Non-pigmented ciliary epithelial cell (primary cell): ENCODE results near the gene EML6.
"Not testable (repeated sequence)": the region's sequence is repeated elsewhere in the genome, so short reads cannot be mapped to it uniquely, and the experiment has no call there.

Experiments
- DNase-seq: peaks from one replicate; pipeline ENCODE4 v3.0.0-alpha.2; 2010; ENCODE audit warnings: low read depth

EML6 gene

GRCh38 chr2:54723131-54723995, at the start of gene EML6:
Gene EML6 (plus strand): TSS chr2:54723662. CDS start chr2:54725062, 1,400 bp downstream.
- DNase-seq: peak; percentile 93

- no peak for DNase-seq
Observed at GRCh38 chr2:54675281-54675680, 48.2 kb upstream of the EML6 start.

DNA sequence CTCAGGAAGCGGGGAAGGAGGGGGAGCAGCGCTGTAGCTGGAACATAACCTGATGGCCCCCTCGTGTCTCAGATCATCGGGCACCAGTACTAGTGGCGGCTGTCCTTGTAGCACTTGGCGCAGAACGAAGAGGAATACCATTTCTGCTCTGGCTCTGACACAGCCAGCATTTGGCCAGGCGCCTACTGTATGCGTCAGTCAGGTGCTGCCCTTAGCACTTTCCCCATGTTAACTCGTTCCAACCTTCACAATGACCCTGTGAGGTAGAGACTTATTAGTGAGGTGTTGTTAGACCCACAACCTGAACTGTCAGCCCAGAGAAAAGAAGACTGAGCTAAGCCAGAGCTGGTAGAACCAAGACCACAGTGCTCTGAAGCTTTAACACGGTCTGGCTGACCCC, 47.7 kb upstream of the EML6 start:
- DNase-seq: no peak

DNA sequence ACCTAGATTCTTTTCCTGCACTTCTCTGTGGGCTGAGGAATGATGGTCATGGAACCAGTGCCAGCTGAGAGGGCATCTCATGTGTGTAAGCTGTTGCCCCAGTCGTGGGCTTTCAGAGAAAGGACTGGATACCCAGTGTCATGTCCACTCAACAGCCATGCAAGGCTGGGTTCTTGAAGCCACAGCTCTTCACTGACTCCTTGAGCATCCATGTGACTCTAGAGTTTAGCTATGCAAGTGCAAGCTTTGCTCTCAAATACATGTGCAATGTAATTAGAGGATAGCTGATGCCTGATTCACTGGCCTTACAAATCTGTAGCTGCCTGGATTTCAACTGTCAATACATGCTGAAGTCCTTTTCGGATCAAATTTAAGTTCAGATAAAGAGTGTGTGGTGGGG, 46.8 kb upstream of the EML6 start:
- no peak for DNase-seq

- no peak for DNase-seq
Observed at GRCh38 chr2:54677476-54678265, 45.8 kb upstream of the EML6 start.

DNA sequence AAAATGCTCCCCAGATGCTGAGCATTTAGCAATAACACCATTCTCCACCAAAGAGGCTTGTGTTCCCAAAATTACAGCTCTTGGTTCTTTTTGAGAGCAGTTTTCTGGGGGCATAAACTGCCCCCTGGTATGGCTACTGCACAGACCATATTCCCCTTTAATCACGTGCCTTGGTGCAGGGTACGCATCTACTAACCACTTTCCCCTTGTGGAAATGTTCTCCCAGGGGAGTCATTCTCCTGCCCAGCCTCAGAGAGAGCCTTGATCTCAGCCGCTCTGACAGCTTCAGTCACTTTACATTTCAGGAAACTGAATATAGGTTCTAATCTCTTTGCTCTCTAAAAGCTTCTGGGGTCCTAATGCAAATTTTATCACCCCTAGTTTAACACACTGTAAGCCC, 44.7 kb upstream of the EML6 start:
- no peak for DNase-seq

DNA sequence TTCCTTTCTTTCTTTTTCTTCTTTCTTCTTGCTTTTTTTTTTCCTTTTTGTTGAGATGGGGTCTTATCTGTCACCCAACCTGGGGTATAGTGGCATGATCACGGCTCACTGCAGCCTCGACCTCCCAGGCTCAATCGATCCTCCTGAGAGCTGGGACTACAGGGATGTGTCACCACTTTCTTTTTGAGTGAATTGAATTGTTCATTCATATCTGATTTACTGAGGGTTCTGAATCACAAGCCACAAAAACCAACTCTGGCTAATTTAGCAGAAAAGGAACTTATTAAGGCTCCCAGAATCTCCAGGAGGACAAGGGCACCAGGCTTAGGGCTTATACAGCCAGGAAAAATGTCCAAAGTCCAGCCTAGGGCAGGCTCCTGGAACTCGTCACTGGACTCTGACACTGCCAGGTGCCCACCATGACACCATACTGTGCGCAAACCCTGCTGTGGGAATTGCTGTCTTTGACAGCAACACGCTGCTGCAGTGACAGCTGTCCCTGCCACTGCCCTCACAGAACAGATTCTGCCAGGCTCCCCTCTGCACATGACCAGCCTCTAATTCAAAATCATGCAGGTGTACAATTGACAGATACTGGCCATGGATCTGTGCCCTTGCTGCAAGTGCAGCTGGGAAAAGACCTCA, 42.9 kb upstream of the EML6 start:
- DNase-seq: no peak

- DNase-seq: no peak
Observed at GRCh38 chr2:54681416-54681815, 42.0 kb upstream of the EML6 start.

GRCh38 chr2:54683596-54683995, 39.9 kb upstream of the EML6 start:
- no peak for DNase-seq

GRCh38 chr2:54685263-54685775, 38.1 kb upstream of the EML6 start:
- no peak for DNase-seq

DNA sequence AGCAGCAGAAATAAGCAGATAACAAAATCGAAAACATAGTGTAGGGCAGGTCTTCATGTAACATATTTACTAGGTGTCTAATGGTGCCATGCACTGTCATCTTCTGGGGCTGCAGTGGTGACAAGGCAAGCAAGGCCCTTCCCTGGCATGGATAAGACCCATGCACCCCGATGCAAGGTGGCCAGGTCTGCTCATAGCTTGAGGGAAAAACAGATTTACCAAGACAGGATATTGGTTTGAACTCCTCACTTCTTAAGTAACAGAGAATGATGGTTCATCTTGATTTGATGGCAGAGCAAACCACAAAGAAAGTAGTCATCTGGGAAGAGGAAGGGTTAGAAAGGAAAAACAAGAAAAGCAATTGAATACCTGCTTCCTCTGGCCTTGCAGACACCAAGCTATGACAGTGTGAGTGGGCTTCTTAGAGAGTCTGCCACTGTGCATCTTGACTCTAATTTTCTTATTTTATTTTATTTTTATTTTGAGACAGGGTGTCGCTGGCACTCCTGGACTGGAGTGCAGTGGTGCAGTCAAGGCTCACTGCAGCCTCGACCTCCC, 35.8 kb upstream of the EML6 start:
- no peak for DNase-seq

DNA sequence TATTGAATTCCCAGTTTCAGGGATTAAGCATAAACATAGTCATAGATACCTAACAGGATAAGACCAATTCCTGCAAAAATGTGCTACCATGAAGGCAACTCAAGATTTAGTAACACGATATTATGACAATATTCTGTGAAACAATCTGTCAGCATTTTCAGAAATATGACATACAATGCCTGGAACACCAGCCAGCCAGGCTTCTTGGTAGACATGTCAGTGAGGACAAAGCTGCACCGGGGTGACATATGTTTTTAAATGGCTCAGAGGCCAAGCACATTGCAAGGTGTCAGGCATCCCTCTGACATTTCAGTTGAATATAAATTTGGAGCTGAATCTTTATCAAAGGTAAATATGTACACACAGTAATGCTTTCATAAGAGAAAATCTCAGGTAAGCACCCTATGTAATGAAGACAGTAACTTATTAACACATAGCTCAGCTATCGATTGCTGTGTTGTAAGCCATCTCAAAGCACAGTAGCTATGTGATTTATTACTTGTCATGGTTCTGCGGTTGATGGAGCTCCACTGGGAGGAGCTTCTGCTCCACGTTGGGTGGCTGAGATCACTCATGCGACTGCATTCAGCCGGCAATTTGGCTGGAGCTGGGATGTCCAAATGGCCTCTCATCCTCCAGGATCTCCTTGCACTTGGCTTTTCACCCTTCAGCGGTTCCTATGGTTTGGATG, 31.9 kb upstream of the EML6 start:
- no peak for DNase-seq

GRCh38 chr2:54692556-54692955, 30.9 kb upstream of the EML6 start:
- no peak for DNase-seq

GRCh38 chr2:54695378-54695777, 28.1 kb upstream of the EML6 start:
- DNase-seq: no peak

DNA sequence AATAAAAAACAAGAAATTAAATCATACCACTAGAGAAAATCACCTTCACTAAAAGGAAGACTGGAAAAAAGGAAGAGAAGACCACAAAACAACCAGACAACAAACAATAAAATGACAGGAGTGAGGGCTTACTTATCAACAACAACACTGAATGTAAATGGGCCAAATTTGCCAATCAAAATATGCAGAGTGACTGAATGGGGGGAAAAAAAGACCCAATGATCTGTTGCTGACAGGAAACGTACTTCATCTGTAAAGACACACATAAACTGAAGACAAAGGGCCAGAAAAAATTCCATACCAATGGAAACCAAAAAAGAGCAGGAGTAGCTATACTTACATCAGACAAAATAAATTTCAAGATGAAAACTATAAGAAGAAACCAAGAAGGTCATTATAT, 25.5 kb upstream of the EML6 start:
- no peak for DNase-seq

DNA sequence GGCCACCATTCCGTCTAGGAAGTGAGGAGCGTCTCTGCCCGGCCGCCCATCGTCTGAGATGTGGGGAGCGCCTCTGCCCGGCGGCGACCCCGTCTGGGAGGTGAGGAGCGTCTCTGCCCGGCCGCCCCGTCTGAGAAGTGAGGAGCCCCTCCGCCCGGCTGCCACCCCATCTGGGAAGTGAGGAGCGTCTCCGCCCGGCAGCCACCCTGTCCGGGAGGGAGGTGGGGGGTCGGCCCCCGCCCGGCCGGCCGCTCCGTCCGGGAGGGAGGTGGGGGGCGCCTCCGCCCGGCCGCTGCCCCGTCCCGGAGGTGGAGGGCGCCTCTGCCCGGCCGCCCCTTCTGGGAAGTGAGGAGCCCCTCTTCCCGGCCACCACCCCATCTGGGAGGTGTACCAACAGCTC, 24.5 kb upstream of the EML6 start:
- DNase-seq: not testable (repeated sequence)

GRCh38 chr2:54699665-54700064, 23.8 kb upstream of the EML6 start:
- DNase-seq: no peak

DNA sequence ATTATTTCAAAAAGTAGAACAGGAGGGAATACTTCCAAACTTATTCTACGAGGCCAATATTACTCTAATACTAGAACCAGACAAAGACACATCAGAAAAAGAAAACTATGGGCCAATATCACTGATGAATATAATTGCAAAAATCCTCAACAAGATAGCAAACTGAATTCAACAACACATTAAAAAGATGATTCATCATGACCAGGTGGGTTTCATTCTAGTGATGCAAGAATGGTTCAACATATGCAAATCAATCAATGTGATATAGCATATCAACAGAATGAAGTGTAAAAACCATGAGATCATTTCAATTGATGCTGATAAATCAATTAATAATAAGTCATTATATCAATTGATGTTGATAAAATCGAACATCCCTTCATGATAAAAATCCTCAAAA, 22.4 kb upstream of the EML6 start:
- DNase-seq: no peak

- no peak for DNase-seq
Observed at GRCh38 chr2:54704238-54704637, 19.2 kb upstream of the EML6 start.

GRCh38 chr2:54704688-54705605, 18.5 kb upstream of the EML6 start:
- DNase-seq: no peak

GRCh38 chr2:54706622-54707021, 16.8 kb upstream of the EML6 start:
- DNase-seq: no peak
